Left cardiac atrium (tissue), 4 donors: ENCODE data around the gene PLD1. TPM values are rescaled to one million over a fixed set of nuclear protein-coding genes. Genes with fewer than 3 reads are reported as not detected.
A peak's percentile ranks its signal among the peaks of the same experiment; 100 is the strongest.

Source experiments
- ATAC-seq, 2 donors: fragments of 200-7000 bp; cut with Tn5 transposase; one replicate each; pipeline ENCODE4 v1.9.1; 2020; ENCODE audit warnings: mild to moderate bottlenecking in 2 of 2, moderate library complexity in 2 of 2
- DNase-seq: peaks from one replicate; pipeline ENCODE4 v3.0.0-alpha.2; 2020
- intact Hi-C, 2 donors: fragments of 100-400 bp; cut with DNase I; formaldehyde crosslinking; loops; one replicate each; pipeline versions ENCODE4 v1.14.1 to v1.15.1; 2022 to 2023
- total RNA-seq, 2 donors: library from RNA; stranded (reverse); fragmentation: NEBNext Ultra II Directional; extraction: Animal tissue kit (Norgen Biotek cat#: 25700); gene quantifications; one replicate each; pipeline ENCODE4 v1.2.1, GENCODE V29; 2021
- donor health status: DM: no; HTN: yes; CAD: no.
- donor health status: DM: no; HTN: yes; CAD: no; lungs with severe emphysema.
- donor health status: DM: yes; HTN: yes; CAD: no.
- donor health status: Dilated cardiomyopathy.

PLD1 gene
- total RNA-seq, 2 donors from 2014 or later = 57.1 to 67.8 TPM

DNA sequence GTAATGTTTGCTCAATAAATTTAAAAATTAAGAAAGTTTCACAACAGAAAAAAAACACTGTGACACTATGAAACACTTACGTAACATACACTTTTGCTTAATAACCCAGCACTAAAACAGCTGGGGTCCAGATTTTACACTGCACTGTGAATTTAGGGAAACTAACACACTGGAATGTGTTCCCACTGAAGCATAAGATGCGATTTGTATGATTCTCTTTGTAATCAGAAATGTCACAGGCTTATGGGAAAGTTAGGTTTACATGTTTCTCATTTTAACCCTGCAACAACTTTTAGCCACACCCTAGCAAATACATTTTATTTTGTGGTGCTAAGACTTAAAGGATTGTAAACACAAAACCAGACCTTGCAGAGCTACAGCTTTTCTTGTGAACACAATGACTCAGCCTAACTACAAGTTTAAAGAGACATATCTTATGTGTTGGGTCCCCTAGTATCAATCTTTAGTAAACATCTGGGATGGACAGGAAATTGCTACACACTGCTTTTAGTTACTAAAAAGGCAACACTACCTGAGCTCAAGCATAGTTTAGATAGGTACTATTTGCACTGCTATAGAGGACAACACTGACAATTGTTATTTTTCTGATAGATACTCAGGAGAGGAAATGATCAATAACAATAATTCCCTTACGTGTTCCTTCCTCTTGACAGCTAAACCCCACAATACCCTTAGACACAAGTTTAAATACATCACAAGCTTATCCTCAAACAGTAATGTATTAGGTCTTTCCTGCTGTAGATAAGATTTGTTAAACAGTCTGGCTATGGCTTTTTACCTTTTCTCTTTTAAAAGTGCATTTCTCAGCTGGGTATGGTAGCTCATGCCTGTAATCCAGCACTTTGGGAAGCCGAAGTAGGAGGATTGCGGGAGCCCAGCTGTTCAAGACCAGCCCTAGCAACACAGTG lies 3.8 kb downstream of the PLD1 start:
- intact Hi-C loops = no loop called here
- DNase-seq (no peak), ATAC-seq (no peak)

DNA sequence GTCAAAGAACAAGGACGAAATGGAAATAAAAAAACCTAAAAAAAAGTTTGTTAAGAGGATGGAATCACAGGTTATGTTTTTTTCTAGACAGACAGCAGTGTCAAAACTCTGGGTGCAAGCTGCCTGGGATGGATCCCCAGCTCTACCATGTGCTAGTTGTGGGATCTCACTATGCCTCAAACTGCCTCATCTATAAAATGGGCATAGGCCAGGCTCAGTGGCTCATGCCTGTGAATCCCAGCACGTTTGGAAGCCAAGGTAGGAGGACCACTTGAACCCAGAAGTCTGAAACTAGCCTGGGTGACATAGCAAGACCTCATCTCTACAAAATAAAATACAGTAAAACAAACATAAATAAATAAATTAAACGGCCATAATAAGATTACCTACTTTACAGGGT lies 4.6 kb downstream of the PLD1 start:
- intact Hi-C loops = no loop called here
- ATAC-seq (no peak), DNase-seq (no peak)

DNA sequence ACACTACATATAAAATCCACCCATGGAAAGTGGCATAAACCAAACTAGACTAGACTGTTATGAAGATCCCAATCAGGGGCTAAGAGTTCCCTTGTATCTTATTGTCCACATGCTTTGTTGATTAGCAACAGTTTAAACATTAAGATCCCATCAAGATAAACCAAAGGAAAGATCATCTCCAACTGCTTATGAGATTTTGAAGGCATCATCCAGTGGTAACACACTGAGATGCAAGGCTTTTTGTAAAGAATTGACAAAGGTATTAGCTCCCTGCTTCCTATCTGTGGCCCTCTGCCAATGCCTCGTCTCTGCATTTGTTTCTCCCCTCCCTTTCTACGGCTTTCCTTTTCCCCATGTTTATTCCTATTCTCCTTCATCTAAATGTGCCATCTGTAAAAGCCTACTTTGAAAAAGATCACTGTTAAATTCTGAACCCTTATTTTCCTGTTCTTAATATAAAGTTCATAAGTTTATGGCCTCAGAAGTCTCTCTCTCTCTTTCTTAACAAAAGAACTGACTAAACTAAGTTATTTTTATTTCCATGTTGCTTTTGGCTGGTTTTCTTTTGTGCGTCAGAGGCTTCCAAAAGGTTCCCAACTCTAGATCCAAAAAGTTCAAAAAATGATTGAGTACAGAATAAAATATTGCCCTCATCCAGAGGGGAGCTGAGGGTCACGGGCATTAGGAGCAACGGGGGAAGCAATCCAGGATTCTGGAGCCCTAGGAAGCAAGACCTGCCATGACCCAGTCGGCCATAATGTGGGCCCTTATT lies 5.5 kb downstream of the PLD1 start:
- intact Hi-C loops = no loop called here
- peak in 1 of 2 donors; percentile 13 for ATAC-seq
- peak; percentile 37 for DNase-seq

DNA sequence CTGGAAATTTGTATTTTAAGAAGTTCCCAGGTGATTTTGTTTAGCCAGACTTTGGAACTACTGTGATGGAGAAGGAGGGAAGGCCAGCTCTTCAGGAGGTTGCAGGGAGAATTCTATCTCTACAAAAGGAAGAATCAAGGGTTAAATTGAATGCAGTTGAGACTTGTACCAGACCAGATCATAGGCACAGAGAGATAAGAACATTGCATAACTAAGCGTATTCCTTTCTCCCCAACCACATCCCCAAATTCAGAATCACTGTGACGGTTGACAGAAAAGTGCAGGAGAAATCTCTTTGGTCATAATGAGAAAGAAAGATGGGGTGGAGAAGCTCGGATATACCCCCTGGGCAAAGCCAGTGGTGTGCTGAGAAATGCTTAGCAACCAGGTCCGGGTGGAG lies 7.2 kb downstream of the PLD1 start:
- no peak for DNase-seq
- intact Hi-C loops = no loop called here
- ATAC-seq = no peak

DNA sequence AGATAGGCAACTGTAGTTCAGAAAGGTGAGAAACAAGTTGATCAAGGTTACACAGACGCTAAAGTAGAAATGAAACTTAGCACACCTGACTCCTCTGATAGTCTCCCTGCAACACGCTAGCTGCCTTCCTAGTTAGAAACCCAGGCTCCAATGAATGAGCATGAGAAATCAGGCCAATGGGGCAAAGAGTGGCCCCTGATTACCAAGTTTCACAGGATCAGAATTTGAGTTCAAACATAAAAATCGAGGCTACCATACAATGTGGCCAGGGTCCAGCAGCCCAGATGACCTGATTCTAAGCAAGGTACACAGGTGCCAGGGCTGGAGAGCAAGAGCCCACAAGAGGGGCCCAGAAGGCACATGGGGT lies 7.7 kb downstream of the PLD1 start:
- intact Hi-C loops = no loop called here
- DNase-seq (no peak), ATAC-seq (no peak)

DNA sequence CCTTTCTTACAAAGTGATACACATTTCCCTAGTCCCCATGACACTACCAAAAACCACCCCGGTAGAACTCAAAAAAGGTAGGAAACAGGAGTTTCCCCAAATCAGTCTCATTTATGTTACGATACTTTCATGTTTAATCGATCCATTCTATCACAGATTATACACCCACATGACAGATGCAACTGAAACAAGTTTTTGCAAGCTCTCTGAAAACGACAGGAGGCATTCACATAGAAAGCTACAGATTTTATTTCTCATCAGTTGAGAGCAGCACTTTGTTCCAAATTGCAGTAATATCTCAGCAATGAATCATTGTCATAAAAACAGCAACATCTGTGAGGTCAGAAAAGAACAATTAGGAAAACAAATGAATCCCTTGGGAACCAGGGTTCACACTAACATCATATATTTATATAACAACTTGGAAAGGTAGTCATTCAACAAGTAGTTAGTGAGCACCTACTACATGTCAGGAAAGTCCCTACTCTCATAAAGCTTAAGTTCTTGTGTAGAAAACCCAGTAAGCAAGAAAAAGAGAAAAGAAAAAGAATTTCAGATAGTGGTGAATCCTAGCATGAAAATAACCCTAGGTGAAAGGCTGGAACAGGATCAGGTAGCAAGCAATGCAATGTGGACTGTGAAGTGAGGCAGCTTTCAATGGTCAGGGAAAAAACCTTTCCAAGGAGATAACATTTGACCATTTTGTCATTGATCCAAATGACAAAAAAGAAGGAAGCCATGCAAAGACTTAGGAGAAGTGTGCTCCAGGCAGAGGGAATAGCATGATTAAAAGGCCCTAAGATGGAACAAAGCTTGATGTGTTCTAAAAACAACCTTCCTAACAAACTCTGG lies 8.3 kb downstream of the PLD1 start:
- DNase-seq (no peak), ATAC-seq (peak in 1 of 2 donors; percentile 41)
- intact Hi-C loops = no loop called here

DNA sequence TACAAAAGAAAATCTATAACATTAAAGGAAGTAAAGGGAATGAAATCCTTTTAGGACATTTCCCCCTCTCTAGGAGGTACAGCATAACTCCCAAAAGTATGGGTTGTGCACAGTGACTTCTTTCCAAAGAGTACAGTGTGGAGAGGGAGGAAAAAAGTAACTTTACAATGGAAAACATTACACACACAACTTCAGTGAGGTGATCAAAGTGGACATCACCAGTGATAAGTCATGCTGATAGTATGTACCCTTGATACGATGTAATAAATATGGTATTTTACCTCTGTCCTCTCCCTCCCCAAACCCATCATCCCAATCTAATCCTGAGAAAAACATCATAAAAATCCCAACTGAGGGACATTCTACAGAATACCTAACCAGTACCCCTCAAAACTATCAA lies 10.8 kb downstream of the PLD1 start:
- DNase-seq = no peak
- intact Hi-C loops = no loop called here
- no peak for ATAC-seq

DNA sequence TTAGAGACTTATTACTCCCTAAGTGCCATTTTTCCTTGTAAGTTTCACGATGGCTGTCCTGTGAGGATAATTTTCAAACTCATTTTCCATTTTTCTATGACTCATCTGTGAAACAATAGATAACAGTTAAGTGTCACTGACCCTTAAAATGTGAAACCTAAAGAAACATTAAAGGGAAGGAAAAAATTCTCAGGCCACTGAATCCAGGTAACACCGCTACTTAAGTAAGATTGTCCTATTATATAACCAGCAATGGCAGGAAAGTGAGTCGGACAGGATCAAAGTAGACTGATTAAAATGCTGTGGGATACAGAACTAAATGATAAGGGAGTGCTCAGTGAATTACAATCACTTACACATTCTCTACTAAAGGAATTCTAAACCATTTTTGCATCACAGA lies 12.4 kb downstream of the PLD1 start:
- ATAC-seq = no peak
- intact Hi-C loops = no loop called here
- DNase-seq = no peak

DNA sequence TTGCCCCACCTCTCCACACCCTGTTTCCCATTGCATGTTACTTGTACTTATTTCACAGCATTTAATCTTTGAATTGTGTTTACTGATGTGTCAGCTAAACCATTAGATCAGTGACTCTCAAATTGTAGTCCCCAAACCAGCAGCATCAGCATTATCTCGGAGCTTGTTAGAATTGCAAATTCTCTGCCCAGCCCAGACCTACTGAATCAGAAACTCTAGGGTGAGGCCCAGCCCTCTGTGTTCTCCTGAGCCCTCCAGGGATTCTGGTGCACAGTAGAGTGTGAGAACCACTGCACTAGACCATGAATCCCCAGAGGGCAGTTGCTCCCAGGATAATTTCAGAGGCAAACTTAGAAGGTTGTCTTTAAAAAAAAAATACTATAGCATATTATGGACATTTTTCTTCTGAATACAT lies 13.0 kb downstream of the PLD1 start:
- no peak for DNase-seq
- ATAC-seq = no peak
- intact Hi-C loops = no loop called here

DNA sequence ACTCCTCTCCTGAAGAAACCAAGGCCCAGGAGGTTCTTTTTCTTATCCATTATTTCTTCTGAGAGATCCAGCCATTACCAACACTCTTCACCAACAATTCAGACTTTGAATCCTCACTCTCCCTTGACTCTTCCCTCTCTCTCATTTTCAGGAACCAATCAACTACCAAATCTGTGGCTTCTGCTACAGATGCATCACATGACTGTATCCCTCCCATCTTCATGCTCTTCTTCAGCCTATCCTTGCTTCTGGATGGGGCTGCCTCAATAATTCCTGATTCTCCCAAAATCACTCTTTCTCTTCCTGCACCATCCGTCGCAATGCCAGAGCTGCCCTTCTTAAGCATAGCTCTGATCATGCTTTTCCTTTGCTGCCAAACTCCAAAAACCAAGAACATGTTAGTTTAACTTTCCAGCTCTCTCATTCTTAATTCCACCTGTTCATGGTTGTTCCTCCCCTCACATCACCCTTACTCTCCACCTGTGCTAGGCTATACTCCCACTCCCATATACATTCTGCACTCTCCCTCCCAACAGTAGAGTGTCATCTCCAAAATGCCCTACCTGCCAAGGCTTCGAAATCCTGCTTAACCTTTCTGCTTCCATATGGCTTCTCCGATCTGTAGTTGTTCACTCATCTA lies 13.5 kb downstream of the PLD1 start:
- intact Hi-C loops = no loop called here
- ATAC-seq = no peak
- DNase-seq = no peak

DNA sequence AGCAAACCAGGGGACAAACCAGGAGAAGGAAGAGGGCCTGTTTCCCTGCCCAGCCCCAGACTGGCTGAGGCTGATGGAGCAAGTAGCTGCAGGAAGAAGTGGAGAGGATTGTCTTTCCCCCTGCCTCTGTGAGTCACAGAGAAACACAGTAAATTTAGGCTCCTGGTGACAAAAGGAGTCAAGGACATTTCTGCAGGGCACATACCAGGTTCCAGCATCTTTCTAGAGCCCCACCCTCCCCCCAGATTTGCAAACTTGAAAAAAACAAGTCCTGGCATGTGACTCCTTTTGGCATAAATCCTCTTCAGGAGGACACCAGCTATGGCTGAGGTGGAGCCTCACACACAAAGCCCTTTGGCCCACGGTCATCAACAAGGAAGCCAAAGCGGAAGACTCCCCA lies 17.8 kb downstream of the PLD1 start:
- no peak for DNase-seq
- no peak for ATAC-seq
- intact Hi-C loops = no loop called here

DNA sequence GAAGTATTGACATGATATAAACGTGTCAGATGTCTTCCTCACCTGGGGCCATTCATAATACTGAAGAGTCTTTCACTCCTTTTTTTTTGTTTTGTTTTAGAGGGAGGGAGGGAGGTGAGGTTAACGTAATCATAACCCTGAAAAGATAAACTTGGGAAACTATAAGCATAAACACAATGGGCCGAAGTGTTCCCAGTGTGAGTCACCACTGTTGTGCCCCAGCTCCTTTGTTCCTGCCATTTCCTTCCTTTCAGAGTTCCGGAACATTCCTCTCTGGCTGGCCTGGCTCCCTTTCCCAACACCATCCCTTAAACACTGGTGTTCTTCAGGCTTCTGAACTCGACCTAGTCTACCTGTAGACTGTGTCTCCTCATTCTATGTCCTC lies 18.6 kb downstream of the PLD1 start:
- DNase-seq = peak; percentile 45
- intact Hi-C loops = no loop called here
- ATAC-seq = peak in 1 of 2 donors; percentile 66

DNA sequence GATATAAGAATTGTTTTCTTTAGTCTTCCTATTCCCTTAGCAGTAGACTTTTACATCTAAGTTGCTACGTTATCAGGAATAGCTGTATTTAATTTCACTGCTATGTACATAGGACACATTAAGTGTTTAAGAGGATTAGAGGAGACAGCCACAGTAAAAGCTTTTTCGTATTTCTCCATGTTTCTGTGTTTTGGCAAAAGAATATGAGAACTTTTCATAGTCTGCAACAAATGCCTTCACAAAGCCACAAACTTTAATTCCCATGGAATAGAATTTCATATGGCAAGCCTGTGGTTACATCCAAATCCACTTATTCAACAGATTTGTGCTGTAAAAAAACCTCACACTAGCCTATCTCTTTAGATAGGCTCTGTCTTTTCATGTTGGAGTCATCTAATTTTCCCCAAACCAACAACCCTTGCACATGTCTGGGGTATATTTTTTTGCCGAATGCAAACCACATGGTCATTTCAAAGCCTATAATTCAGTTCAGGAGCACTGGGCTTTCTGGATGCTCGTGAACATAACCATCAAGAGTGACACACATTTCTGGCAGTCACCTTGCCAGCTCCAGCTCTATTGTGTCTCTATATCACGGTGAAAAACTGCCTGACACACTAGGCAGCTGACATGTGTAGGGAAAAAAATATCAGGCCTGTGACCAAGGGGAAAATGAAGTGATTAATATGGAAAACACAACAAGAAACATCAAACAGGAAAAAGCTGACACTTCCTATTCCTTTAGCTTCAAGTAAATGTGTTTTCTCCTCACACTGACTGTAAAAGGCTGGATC lies 19.2 kb downstream of the PLD1 start:
- DNase-seq = no peak
- intact Hi-C loops = no loop called here
- ATAC-seq = no peak

DNA sequence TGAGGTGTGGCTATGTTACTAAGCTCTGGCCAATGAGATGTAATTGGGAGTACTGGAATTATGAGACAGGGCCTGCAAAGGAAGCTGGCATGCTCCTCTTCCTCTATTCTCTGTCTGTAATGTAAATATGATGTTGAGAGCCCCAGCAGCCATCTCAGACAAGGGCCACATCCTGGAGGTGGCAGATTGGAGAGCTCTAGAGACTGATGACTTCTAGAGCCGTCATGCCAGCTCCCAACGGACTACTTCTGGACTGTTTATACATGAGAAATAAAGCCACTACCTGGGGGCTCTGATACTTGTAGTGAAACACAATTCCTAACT lies 19.7 kb downstream of the PLD1 start:
- no peak for ATAC-seq

DNA sequence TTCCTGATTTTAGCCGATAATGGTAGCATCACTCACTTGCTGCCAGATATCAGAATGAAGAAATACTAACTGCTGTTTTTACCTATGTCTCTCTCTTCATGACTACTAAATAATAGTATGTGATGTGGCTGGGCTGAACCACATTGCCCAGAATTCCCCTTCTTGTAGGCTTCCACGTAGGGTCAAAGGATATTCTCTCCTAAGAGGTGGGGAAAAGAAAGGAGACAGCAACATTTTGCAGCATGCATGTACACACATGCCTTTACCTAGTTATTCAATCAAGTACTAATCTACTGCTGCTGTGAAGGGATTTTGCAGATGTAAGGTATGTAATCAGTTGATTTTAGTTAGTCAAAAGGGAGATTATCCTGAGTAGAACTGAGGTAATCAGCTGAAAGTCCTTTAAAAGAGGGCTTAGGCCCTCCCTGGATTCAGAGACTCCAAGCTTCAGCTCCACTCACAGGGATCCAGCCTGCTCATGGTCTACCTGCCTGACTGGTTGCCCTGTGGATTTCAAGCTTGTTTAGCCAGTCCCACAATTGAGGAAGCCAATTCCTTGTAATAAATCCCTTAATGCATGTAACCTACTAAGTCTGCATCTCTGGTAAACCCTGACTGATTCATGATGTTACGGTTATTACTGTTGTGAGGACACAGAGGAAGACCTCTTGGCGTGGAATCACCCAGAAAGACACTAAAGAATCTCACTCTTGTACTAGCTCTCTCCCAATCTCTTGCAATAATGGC lies 20.4 kb downstream of the PLD1 start:
- DNase-seq (no peak), ATAC-seq (no peak)
- intact Hi-C loops = no loop called here

More for the DNA sequence above, 19.7 kb downstream of the PLD1 start:
- intact Hi-C loops = no loop called here
- DNase-seq = no peak

DNA sequence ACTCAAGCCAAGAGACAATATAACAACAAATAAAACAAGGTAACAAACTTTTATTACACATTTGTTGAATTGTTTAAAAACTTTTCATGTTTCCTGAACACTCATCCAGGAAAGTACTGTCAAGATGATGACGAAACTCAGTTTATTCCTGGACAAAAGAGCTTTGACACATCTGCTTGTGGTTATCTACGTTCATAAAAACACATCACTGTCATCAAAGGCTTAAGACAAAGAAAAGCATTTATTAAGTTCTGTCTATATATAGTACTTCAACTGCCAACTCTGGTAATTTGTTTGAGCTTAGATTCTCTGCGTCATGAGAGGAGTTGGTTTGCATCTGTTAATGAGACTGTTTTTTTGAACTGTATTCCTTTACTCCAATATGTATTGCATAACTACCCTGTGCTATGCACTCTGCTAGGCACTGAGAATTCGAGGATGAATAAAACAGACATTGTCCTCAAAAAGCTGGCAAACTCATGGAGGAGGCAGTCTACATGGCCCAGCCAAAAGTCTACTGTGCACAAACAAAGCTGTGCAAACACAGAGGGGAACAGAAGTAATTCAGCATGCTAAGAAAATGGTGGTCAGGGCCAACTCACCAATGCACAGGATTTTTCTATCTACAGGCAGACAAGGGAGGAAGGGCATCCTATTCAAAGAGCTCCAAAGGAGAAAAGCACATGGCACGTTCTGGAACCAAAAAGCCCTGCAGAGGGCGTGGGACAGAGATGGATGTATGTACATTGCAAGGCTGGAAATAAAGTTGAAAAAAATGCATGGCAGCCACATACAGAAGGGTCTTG lies 21.5 kb downstream of the PLD1 start:
- DNase-seq = no peak
- intact Hi-C loops = no loop called here
- ATAC-seq = peak in 1 of 2 donors; percentile 53

DNA sequence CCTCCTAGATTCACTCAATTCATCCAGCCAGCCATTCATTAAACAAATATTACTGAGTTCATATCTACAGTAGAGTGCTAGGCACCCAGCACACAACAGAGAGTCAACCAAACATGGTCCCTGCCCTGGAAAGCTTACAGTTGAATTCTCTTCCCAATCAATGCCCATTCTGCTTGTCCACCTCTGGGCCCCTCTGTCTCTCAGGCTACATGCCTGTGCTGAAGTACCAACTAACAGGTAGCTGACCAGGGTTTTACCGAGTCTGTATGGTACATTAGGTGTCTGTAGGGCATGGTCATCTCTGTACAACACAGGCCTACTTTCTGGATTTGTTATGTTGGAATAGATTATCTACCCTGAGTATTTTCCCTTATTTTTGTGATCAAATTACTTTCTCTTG lies 23.3 kb downstream of the PLD1 start:
- DNase-seq (no peak), ATAC-seq (no peak)
- intact Hi-C loops = no loop called here
